HEK293 (cell line): Measurements from ENCODE around the gene UGGT2.

Experiments used
- CTCF ChIA-PET: fragments of 350-600 bp; formaldehyde crosslinking; extraction: SDS; loops from one replicate; lab custom pipeline; 2021; ENCODE audit warnings: antibody characterized with exemption; lab: Yijun Ruan, JAX
- POLR2A ChIA-PET: fragments of 300-600 bp; formaldehyde crosslinking; extraction: SDS; loops from one replicate; lab custom pipeline; 2020; ENCODE audit warnings: antibody characterized with exemption, inconsistent platforms; lab: Yijun Ruan, JAX
- H3K27ac ChIP-seq: fragments of 200-500 bp; sonication (Bioruptor generic); 2 replicates; pipeline ENCODE4 v1.5.1; 2014; ENCODE audit warnings: low read depth, low read length, control low read depth, inconsistent platforms; ENCODE audit errors: extremely low read depth
- H3K36me3 ChIP-seq, 2 experiments: fragments of 200-500 bp in 1 of 2; sonication (Bioruptor generic) in 1 of 2; 1 replicate in 1 of 2; 2 replicates in 1 of 2; pipeline ENCODE4 v1.5.1; 2014 to 2017; ENCODE audit warnings: inconsistent platforms in 2 of 2, low read length in 2 of 2; ENCODE audit not compliant: control insufficient read depth in 2 of 2, insufficient read depth in 1 of 2
- H3K4me1 ChIP-seq: fragments of 200-500 bp; sonication (Bioruptor generic); 2 replicates; pipeline ENCODE4 v1.5.1; 2014; ENCODE audit warnings: mild to moderate bottlenecking, low read length, inconsistent platforms; ENCODE audit not compliant: control insufficient read depth, insufficient read depth
- H3K4me3 ChIP-seq: 2 replicates; pipeline ENCODE4 v1.5.1; 2011; ENCODE audit warnings: low read depth, mild to moderate bottlenecking, control low read depth, low read length, moderate library complexity
- H3K9me3 ChIP-seq: fragments of 200-500 bp; sonication (Bioruptor generic); 2 replicates; pipeline ENCODE4 v1.5.1; 2014; ENCODE audit warnings: low read depth, low read length, inconsistent platforms; ENCODE audit not compliant: control insufficient read depth, insufficient read depth
- BCL11B ChIP-seq: fragments of 450-650 bp; formaldehyde crosslinking; IDR thresholded peaks from 2 replicates; pipeline ENCODE4 v1.5.1; 2016; ENCODE audit warnings: low read depth, missing biosample characterization, missing genetic modification characterization
- ELK4 ChIP-seq: IDR thresholded peaks from 2 replicates; pipeline ENCODE4 v1.6.1; 2011; ENCODE audit warnings: mild to moderate bottlenecking, low read depth, low read length, borderline replicate concordance
- GFI1B ChIP-seq: fragments of 450-650 bp; formaldehyde crosslinking; IDR thresholded peaks from 2 replicates; pipeline ENCODE4 v1.5.1; 2016; ENCODE audit warnings: missing biosample characterization, missing genetic modification characterization
- GLI2 ChIP-seq: fragments of 450-650 bp; formaldehyde crosslinking; IDR thresholded peaks from 2 replicates; pipeline ENCODE4; 2017; ENCODE audit warnings: missing biosample characterization, missing genetic modification characterization, low read depth, borderline replicate concordance
- HOXA7 ChIP-seq: sonication (generic); formaldehyde crosslinking; IDR thresholded peaks from 2 replicates; pipeline ENCODE4 v1.8.1; 2022; ENCODE audit warnings: missing genetic modification reagents, borderline replicate concordance
- PRDM1 ChIP-seq: fragments of 450-650 bp; formaldehyde crosslinking; IDR thresholded peaks from 2 replicates; pipeline ENCODE4; 2016; ENCODE audit warnings: missing biosample characterization, missing genetic modification characterization
- SETDB1 ChIP-seq: IDR thresholded peaks from one replicate; pipeline ENCODE4 v1.6.1; 2017; ENCODE audit warnings: mild to moderate bottlenecking, low read length, moderate library complexity, mixed read lengths; ENCODE audit not compliant: insufficient read length
- YY1 ChIP-seq: fragments of 450-650 bp; formaldehyde crosslinking; IDR thresholded peaks from 2 replicates; pipeline ENCODE4 v1.5.1; 2018; ENCODE audit warnings: missing biosample characterization, missing genetic modification characterization
- ZBTB49 ChIP-seq: fragments of 450-650 bp; formaldehyde crosslinking; IDR thresholded peaks from 2 replicates; pipeline ENCODE4 v1.5.1; 2016; ENCODE audit warnings: missing biosample characterization, missing genetic modification characterization, low read depth
- ZFHX2 ChIP-seq: fragments of 450-650 bp; formaldehyde crosslinking; conservative IDR thresholded peaks from 2 replicates; pipeline ENCODE4 v1.5.1; 2016; ENCODE audit warnings: missing biosample characterization, missing genetic modification characterization
- ZIC2 ChIP-seq: fragments of 450-650 bp; formaldehyde crosslinking; IDR thresholded peaks from 2 replicates; pipeline ENCODE4 v1.5.1; 2016; ENCODE audit warnings: missing biosample characterization, missing genetic modification characterization
- ZNF155 ChIP-seq: fragments of 450-650 bp; formaldehyde crosslinking; IDR thresholded peaks from 2 replicates; pipeline ENCODE4 v1.5.1; 2016; ENCODE audit warnings: missing biosample characterization, missing genetic modification characterization
- ZNF202 ChIP-seq: fragments of 450-650 bp; formaldehyde crosslinking; IDR thresholded peaks from 2 replicates; pipeline ENCODE4 v1.5.1; 2016; ENCODE audit warnings: missing biosample characterization, missing genetic modification characterization, borderline replicate concordance
- ZNF24 ChIP-seq: fragments of 450-650 bp; formaldehyde crosslinking; IDR thresholded peaks from 2 replicates; pipeline ENCODE4 v1.5.1; 2016; ENCODE audit warnings: missing biosample characterization, missing genetic modification characterization
- ZNF26 ChIP-seq: fragments of 450-650 bp; formaldehyde crosslinking; IDR thresholded peaks from 2 replicates; pipeline ENCODE4 v1.5.1; 2016; ENCODE audit warnings: missing biosample characterization, missing genetic modification characterization
- ZNF266 ChIP-seq: fragments of 450-650 bp; formaldehyde crosslinking; IDR thresholded peaks from 2 replicates; pipeline ENCODE4 v1.5.1; 2016; ENCODE audit warnings: missing biosample characterization, missing genetic modification characterization, low read depth
- ZNF280C ChIP-seq: fragments of 450-650 bp; formaldehyde crosslinking; IDR thresholded peaks from 2 replicates; pipeline ENCODE4 v1.5.1; 2016; ENCODE audit warnings: missing biosample characterization, missing genetic modification characterization
- ZNF311 ChIP-seq: fragments of 450-650 bp; formaldehyde crosslinking; IDR thresholded peaks from 2 replicates; pipeline ENCODE4 v1.5.1; 2017; ENCODE audit warnings: missing biosample characterization, missing genetic modification characterization, borderline replicate concordance
- ZNF416 ChIP-seq: fragments of 450-650 bp; formaldehyde crosslinking; IDR thresholded peaks from 2 replicates; pipeline ENCODE4 v1.5.1; 2016; ENCODE audit warnings: missing biosample characterization, missing genetic modification characterization
- ZNF423 ChIP-seq: fragments of 450-650 bp; formaldehyde crosslinking; IDR thresholded peaks from 2 replicates; pipeline ENCODE4 v1.5.1; 2016; ENCODE audit warnings: missing biosample characterization, missing genetic modification characterization
- ZNF473 ChIP-seq: fragments of 450-650 bp; formaldehyde crosslinking; IDR thresholded peaks from 2 replicates; pipeline ENCODE4 v1.5.1; 2017; ENCODE audit warnings: missing biosample characterization, missing genetic modification characterization
- ZNF660 ChIP-seq: fragments of 450-650 bp; IDR thresholded peaks from 2 replicates; pipeline ENCODE4 v1.5.1; 2018; ENCODE audit warnings: missing biosample characterization, mild to moderate bottlenecking, missing genetic modification characterization
- ZNF76 ChIP-seq: fragments of 450-650 bp; formaldehyde crosslinking; IDR thresholded peaks from 2 replicates; pipeline ENCODE4; 2016; ENCODE audit warnings: low read depth, missing biosample characterization, missing genetic modification characterization, borderline replicate concordance

The UGGT2 gene

GRCh38 chr13:96072392-96072791, 19.2 kb upstream of the UGGT2 start:
- CTCF ChIA-PET: interaction anchor here (0.6 to 1.0 kb wide), 2 partner anchors 15 to 170 kb away, joined by 3 read pairs; no protein-coding TSS in a partner anchor
- H3K4me1 ChIP-seq: no peaks in the 10 kb centered on the region
- H3K9me3 ChIP-seq: no peaks in the 10 kb centered on the region
- no peaks in the 10 kb centered on the region for H3K36me3 ChIP-seq
- H3K27ac ChIP-seq: no peak overlapping the region
- no peak overlapping the region for H3K4me3 ChIP-seq
- POLR2A ChIA-PET: no interaction called here
- TF ChIP-seq ZFHX2 (tag by site-specific recombination) (no peak), ZNF311 (tag by site-specific recombination) (no peak), BCL11B (no peak), GFI1B (tag by site-specific recombination) (no peak), PRDM1 (tag by site-specific recombination) (no peak), ZNF26 (tag by site-specific recombination) (no peak), ZNF660 (no peak), ZNF266 (no peak), GLI2 (tag by site-specific recombination) (no peak), ELK4 (no peak), ZNF155 (tag by site-specific recombination) (no peak), SETDB1 (no peak)
- TF ChIP-seq, all 188 proteins: peak for 0

GRCh38 chr13:96071504-96071903, 18.3 kb upstream of the UGGT2 start:
- Histone ChIP-seq H3K4me1 (no peaks in the 10 kb centered on the region), H3K27ac (no peak overlapping the region), H3K36me3 (no peaks in the 10 kb centered on the region), H3K9me3 (no peaks in the 10 kb centered on the region), H3K4me3 (no peak overlapping the region)
- CTCF ChIA-PET: interaction anchor here (1.0 to 1.6 kb wide), 3 partner anchors 9 to 16 kb away, joined by 3 to 4 read pairs (median 3); no protein-coding TSS in a partner anchor
- POLR2A ChIA-PET: no interaction called here
- no peak for TF ChIP-seq ZNF280C (tag by site-specific recombination)
- TF ChIP-seq ZNF423: no peak
- no peak for TF ChIP-seq ZIC2
- TF ChIP-seq SETDB1: no peak
- TF ChIP-seq HOXA7 (CRISPR knock-in tag): no peak
- TF ChIP-seq ZNF24: no peak
- TF ChIP-seq ZNF416: no peak
- TF ChIP-seq ZBTB49: no peak
- TF ChIP-seq BCL11B: no peak
- TF ChIP-seq ZNF76 (tag by site-specific recombination): no peak
- TF ChIP-seq ZNF202 (tag by site-specific recombination): no peak
- no peak for TF ChIP-seq YY1 (tag by site-specific recombination)
- no peak for TF ChIP-seq ZNF473 (tag by site-specific recombination)
- no peak for TF ChIP-seq ZFHX2 (tag by site-specific recombination)
